PC-9 (cell line): Measurements from ENCODE around the gene SGK1.

Experiments used
- EZH2 ChIP-seq: fragments of 200-600 bp; sonication (generic); IDR thresholded peaks from 2 replicates; pipeline ENCODE4 v1.8.0; 2017; ENCODE audit warnings: antibody characterized with exemption, low read depth
- TF ChIP-seq, protein P1 (sequence below): fragments of 200-600 bp; sonication (generic); conservative IDR thresholded peaks from 2 replicates; pipeline ENCODE4 v1.6.1; 2017; ENCODE audit warnings: mixed run types, antibody characterized with exemption, mild to moderate bottlenecking, moderate library complexity

DNA sequence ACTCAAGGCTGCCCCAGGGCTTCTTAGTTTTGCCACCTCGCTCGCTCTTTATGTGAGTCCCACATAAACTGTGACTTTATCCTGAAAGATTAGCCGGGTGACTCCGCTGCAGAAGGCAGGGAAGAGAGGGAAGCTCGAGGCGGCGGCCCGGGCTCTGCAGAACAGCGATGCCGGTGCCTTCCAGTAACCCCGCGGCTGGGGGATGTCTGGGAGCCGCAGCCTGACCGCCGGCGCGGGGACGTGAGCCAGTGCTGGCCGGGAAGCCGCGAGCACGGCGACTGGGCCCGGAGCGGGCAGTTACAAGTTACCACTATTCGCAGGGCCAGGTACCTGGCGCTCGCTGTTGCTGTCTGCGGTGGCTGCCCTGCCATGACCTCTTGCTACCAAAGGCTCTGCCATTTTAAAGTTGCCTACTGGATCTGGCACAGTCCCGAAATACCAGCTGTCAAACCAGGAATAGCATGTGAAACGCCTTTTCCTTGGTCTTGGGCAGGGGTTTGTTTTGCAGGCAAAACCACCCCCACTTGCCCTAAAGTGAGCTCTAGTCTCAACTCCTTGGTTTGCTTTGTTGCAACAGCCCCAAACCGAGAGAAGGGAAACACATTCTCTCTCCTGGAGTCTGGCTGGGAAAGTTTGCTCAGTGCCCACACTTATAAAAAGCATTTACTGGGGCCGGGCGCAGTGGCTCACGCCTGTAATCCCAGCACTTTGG lies 141.5 kb downstream of the SGK1 start:
- TF ChIP-seq, protein P1, sequence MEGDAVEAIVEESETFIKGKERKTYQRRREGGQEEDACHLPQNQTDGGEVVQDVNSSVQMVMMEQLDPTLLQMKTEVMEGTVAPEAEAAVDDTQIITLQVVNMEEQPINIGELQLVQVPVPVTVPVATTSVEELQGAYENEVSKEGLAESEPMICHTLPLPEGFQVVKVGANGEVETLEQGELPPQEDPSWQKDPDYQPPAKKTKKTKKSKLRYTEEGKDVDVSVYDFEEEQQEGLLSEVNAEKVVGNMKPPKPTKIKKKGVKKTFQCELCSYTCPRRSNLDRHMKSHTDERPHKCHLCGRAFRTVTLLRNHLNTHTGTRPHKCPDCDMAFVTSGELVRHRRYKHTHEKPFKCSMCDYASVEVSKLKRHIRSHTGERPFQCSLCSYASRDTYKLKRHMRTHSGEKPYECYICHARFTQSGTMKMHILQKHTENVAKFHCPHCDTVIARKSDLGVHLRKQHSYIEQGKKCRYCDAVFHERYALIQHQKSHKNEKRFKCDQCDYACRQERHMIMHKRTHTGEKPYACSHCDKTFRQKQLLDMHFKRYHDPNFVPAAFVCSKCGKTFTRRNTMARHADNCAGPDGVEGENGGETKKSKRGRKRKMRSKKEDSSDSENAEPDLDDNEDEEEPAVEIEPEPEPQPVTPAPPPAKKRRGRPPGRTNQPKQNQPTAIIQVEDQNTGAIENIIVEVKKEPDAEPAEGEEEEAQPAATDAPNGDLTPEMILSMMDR, result no peak
- no peak for TF ChIP-seq EZH2
